Osteocyte (in vitro differentiated cells): ENCODE measurements around the gene DPP6. TPM values are rescaled to one million over a fixed set of nuclear protein-coding genes. Genes with fewer than 3 reads are reported as not detected.

ENCODE experiments used
- DNase-seq: peaks from one replicate; pipeline ENCODE4 v3.0.0; 2021; ENCODE audit warnings: mixed read lengths; ENCODE audit not compliant: unreplicated experiment; ENCODE audit errors: extremely low spot score
- H3K27ac Mint-ChIP-seq: one replicate; pipeline ENCODE4 v1.8.0; 2021; ENCODE audit warnings: mild to moderate bottlenecking, mixed read lengths; ENCODE audit not compliant: unreplicated experiment
- H3K27me3 Mint-ChIP-seq: one replicate; pipeline ENCODE4 v1.8.0; 2021; ENCODE audit warnings: mixed read lengths; ENCODE audit not compliant: unreplicated experiment
- H3K36me3 Mint-ChIP-seq: one replicate; pipeline ENCODE4 v1.8.0; 2021; ENCODE audit warnings: mixed read lengths; ENCODE audit not compliant: unreplicated experiment
- H3K4me1 Mint-ChIP-seq: one replicate; pipeline ENCODE4 v1.8.0; 2021; ENCODE audit warnings: mixed read lengths; ENCODE audit not compliant: unreplicated experiment
- H3K4me3 Mint-ChIP-seq: one replicate; pipeline ENCODE4 v1.8.0; 2021; ENCODE audit warnings: mild to moderate bottlenecking, moderate library complexity, mixed read lengths; ENCODE audit not compliant: unreplicated experiment
- H3K9me3 Mint-ChIP-seq: one replicate; pipeline ENCODE4 v1.8.0; 2021; ENCODE audit warnings: mixed read lengths; ENCODE audit not compliant: unreplicated experiment
- total RNA-seq: library from RNA; stranded (reverse); gene quantifications from 2 replicates; pipeline ENCODE4 v1.2.1, GENCODE V29; 2021
- TF ChIP-seq, protein P1 (sequence below): fragments of 200-600 bp; sonication (generic); IDR thresholded peaks from 2 replicates; pipeline ENCODE4 v1.5.0; 2021; ENCODE audit warnings: antibody characterized with exemption, mild to moderate bottlenecking, moderate library complexity

The DPP6 gene
- total RNA-seq, 1 donor from 2014 or later = not detected

- no peaks in the 10 kb centered on the region for H3K4me1 Mint-ChIP-seq
- DNase-seq = no peak
- H3K4me3 Mint-ChIP-seq = no peak overlapping the region
- no peaks in the 10 kb centered on the region for H3K27me3 Mint-ChIP-seq
- no peak overlapping the region for H3K27ac Mint-ChIP-seq
- no peaks in the 10 kb centered on the region for H3K36me3 Mint-ChIP-seq
- TF ChIP-seq, protein P1, sequence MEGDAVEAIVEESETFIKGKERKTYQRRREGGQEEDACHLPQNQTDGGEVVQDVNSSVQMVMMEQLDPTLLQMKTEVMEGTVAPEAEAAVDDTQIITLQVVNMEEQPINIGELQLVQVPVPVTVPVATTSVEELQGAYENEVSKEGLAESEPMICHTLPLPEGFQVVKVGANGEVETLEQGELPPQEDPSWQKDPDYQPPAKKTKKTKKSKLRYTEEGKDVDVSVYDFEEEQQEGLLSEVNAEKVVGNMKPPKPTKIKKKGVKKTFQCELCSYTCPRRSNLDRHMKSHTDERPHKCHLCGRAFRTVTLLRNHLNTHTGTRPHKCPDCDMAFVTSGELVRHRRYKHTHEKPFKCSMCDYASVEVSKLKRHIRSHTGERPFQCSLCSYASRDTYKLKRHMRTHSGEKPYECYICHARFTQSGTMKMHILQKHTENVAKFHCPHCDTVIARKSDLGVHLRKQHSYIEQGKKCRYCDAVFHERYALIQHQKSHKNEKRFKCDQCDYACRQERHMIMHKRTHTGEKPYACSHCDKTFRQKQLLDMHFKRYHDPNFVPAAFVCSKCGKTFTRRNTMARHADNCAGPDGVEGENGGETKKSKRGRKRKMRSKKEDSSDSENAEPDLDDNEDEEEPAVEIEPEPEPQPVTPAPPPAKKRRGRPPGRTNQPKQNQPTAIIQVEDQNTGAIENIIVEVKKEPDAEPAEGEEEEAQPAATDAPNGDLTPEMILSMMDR = no peak
- peaks cover 33% of the 10 kb centered on the region for H3K9me3 Mint-ChIP-seq
Measured at GRCh38 chr7:154372011-154372601, 319.9 kb downstream of the DPP6 start.

DNA sequence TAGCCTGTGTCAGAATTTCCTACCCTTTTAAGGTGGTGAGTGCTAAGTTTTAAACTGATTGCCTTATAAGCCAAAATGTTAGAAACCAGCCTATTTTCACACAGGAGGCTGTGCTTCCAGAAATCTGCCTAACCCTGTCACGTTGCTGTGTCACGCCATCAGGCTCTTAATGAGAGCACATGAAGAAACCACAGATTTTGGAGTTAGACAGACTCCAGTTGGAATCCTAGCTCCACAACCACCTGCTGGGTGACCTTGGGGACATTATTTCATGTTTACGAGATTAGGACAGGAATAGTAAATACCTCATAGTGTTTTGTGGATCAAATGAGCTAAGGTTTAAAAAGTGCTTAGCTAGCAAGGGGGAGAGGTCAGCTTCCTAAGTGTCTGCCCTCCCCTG, 321.8 kb downstream of the DPP6 start:
- DNase-seq = no peak
- no peak overlapping the region for H3K27ac Mint-ChIP-seq
- H3K4me3 Mint-ChIP-seq = no peak overlapping the region
- TF ChIP-seq, protein P1 = no peak
- H3K27me3 Mint-ChIP-seq = no peaks in the 10 kb centered on the region
- H3K9me3 Mint-ChIP-seq = peaks cover 48% of the 10 kb centered on the region
- H3K4me1 Mint-ChIP-seq = no peaks in the 10 kb centered on the region
- no peaks in the 10 kb centered on the region for H3K36me3 Mint-ChIP-seq

DNA sequence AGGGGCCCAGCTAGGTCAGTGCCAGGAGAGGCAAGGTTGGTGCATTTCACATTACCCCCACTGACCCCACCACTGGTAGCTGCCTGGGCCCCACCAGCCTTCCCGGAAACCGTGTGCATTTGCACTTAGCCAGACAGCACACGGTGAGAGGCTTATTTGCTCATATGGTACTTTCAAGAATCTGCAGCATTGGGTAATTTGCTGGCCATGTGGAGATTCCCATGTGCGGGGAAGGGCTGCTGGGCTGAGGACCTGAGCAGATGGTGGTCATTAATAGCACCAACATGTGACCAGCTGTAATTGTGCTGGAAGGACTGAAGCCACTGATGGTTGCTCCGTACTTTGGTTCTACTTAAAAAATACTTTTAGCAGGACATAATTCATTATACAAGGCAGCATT, 323.8 kb downstream of the DPP6 start:
- TF ChIP-seq, protein P1 = no peak
- Mint-ChIP-seq H3K27ac (no peak overlapping the region), H3K4me1 (no peaks in the 10 kb centered on the region), H3K27me3 (no peaks in the 10 kb centered on the region), H3K4me3 (no peak overlapping the region), H3K36me3 (no peaks in the 10 kb centered on the region), H3K9me3 (peaks cover 56% of the 10 kb centered on the region)
- no peak for DNase-seq

DNA sequence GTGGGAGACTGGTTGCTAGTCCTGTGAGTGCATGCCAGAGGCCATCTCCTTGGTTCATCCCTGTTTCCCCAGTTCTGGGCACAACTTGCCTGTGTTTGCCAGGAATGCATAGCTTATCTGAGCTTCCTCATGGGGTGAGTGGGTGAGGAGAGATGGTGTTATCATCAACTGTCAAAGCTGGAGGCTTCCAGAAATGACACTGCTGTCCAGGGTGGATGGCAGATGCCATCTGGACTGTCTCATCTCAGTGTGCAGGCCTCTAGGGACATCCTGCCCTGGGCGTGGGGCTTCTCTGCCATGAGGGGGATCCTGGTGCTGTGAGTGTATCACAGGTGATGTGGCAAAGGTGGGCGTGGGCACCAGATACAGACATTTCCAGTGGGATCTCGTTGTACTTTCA, 328.6 kb downstream of the DPP6 start:
- TF ChIP-seq, protein P1 = no peak
- Mint-ChIP-seq H3K27ac (no peak overlapping the region), H3K27me3 (no peaks in the 10 kb centered on the region), H3K4me1 (no peaks in the 10 kb centered on the region), H3K36me3 (no peaks in the 10 kb centered on the region), H3K4me3 (no peak overlapping the region), H3K9me3 (peaks cover 54% of the 10 kb centered on the region)
- no peak for DNase-seq

DNA sequence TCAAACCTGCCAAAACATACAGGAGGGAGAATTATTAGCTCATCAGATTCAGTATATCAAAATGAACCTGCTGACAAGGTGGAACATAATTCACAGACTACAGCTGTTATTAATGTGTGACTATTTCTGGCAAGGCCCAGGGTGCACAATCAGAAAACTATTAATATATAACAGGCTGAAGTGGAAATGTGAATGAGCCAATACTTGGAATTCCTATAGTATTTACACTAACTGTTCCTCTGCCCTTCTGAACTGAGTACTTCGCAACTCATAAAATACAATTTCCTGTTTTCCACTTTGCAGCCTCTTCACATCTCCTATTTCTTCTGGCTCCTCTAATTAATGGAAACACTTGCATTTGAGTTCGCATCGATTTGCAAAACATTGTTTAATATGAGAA, 330.8 kb downstream of the DPP6 start:
- Mint-ChIP-seq H3K4me3 (no peak overlapping the region), H3K27me3 (no peaks in the 10 kb centered on the region), H3K27ac (no peak overlapping the region), H3K36me3 (no peaks in the 10 kb centered on the region), H3K9me3 (peaks cover 53% of the 10 kb centered on the region), H3K4me1 (no peaks in the 10 kb centered on the region)
- TF ChIP-seq, protein P1 = no peak
- no peak for DNase-seq
